ENCODE data around the gene RPL29.

Gene RPL29

GRCh38 chr3:51963951-51964451, 31.7 kb downstream of the RPL29 start:
- DNase-seq (ENCODE audit: low read depth in 3 of 3), result no peak

GRCh38 chr3:51962854-51963530, 32.7 kb downstream of the RPL29 start:
- DNase-seq (ENCODE audit: low read depth in 3 of 3), result no peak

DNA sequence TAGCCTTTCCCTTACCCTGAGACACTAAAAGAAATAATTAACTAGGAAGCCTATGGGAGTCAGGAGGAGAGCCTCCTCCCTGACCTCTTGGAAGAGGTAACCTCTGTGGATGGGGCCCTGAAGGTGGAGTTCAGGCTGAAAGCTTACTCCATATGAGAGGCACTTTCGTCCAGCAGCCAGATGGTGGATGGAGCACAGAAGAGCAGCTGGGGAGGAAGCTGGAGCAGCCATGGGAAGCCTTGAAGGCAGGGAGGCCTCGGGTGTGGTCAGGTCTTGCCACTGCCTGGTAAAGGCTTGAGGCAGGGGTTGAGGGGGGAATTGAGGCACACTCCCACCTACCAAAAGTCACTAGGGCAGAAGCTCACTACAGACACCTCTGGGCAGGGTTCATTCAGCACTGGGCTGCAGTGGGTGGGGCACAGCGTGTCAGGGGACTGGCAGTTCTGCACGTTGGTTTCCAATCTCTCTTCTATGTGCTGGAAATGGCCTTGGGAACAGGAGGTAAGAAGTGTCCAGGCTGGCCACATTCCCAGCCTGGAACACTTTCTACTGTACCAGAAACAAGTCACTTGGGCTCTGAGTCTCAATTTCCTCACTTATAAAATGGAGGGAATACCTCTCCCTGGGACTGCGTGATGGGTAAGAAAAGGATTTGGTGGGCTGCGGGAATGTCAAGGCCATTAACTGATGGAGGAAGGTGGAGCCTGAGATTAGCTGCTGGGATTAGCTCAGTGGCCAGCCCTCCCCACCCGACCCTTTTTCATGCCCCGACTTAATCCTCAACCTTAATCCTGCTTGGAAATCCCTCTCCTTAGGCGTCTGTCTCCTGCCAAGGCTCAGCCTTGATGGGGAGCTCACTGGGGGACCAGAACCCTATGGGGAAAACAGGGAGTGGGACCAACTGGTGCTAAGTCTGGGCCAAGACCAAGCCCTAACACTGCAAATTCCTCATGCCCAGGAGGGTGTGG, 33.8 kb downstream of the RPL29 start:
- no peak for DNase-seq (ENCODE audit: low read depth in 3 of 3)

DNA sequence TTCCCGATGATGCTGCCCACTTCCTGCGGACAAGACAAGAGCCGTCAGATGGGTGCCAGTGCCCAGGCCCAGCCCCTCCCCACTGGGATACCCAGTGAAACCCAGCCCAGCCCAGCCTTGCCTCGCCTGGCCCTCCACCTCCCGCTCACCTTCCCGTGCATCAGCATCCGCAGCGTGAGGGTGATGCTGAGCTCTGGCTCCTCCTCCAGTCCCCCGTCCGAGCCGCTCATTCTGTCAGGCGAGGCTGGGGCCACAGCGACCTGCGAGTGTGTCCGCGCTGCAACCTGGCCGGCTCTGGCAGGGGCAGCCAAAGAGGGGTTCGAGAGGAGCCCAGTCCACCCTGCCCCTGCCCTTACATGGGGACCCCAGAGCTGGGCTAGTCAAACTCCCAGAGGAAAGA, 34.7 kb downstream of the RPL29 start:
- DNase-seq (ENCODE audit: low read depth in 3 of 3), result no peak

GRCh38 chr3:51960386-51960785, 35.3 kb downstream of the RPL29 start:
- DNase-seq (ENCODE audit: low read depth in 3 of 3), result no peak

- no peak for DNase-seq (ENCODE audit: low read depth in 3 of 3)
Observed at GRCh38 chr3:51959651-51960050, 36.0 kb downstream of the RPL29 start.

GRCh38 chr3:51958603-51959521, 36.8 kb downstream of the RPL29 start:
- DNase-seq (ENCODE audit: low read depth in 3 of 3), result no peak

GRCh38 chr3:51957520-51958205, 38.0 kb downstream of the RPL29 start:
- DNase-seq (ENCODE audit: low read depth in 3 of 3), result no peak

GRCh38 chr3:51955893-51956770, 39.6 kb downstream of the RPL29 start:
- no peak for DNase-seq (ENCODE audit: low read depth in 3 of 3)

- DNase-seq (ENCODE audit: low read depth in 3 of 3), result no peak
Observed at GRCh38 chr3:51955175-51955892, 40.4 kb downstream of the RPL29 start, which contains the start of gene GPR62. Gene GPR62, plus strand, starts transcription at chr3:51955381. Its CDS starts 272 bp downstream, at chr3:51955653.

GRCh38 chr3:51954713-51955112, 41.0 kb downstream of the RPL29 start:
- no peak for DNase-seq (ENCODE audit: low read depth in 3 of 3)

DNA sequence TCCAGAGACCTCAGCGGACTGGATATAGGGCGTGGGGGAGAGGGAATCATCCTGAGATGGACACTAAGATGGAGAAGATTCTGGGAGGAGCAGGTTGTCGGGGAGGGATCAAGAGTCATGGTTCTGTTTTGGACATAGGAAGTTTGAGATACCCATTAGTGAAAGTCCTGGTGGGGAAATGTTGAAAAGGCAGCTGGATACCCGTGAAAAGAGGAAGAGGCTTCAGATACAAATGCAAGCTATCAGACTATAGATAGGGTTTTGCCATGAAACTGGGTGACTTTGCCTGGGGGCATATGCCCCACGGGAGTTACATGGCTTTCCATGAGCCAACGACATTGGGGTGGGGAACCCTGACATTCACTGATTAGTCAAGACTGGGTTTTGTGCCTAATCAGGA, 41.6 kb downstream of the RPL29 start:
- no peak for DNase-seq (ENCODE audit: low read depth in 3 of 3)

DNA sequence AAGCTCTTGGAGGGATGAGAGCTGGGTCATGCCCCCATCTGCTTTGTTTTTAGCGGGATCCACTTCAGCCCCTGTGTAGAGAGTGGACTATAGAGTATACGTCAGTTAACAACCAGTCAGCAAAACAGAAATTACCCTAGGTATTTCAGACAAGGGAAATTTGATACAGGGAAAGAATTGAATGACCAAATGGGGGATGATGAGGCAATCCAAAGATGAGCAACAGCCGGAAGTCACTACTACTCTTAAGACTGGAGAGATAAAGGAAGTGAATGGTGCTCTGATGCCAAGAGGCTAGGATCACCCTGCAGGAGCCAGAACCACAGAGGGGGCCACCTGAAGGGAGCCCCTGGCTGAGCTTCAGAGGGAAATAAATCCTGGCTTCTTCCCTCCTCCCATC, 42.2 kb downstream of the RPL29 start:
- DNase-seq (ENCODE audit: low read depth in 3 of 3), result no peak

DNA sequence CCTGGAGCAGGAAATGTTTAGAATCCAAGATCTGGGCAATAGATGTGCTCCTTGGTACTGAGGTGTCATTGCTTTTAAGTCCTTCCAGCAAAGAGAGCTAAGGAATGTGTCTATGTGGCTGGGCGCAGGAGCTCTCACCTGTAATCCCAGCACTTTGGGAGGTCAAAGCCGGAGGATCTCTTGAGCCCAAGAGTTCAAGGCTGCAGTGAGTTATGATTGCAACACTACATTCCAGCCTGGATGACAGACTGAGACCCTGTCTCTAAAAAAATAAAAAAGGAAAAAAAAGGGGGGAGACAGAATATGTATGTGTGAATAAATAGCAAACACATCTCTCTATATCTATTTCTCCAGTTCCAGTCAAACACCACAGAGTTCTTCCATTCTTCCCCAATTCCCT, 44.8 kb downstream of the RPL29 start:
- DNase-seq (ENCODE audit: low read depth in 3 of 3), result no peak

- DNase-seq (ENCODE audit: low read depth in 3 of 3), result no peak
Observed at GRCh38 chr3:51949121-51949520, 46.6 kb downstream of the RPL29 start.

DNA sequence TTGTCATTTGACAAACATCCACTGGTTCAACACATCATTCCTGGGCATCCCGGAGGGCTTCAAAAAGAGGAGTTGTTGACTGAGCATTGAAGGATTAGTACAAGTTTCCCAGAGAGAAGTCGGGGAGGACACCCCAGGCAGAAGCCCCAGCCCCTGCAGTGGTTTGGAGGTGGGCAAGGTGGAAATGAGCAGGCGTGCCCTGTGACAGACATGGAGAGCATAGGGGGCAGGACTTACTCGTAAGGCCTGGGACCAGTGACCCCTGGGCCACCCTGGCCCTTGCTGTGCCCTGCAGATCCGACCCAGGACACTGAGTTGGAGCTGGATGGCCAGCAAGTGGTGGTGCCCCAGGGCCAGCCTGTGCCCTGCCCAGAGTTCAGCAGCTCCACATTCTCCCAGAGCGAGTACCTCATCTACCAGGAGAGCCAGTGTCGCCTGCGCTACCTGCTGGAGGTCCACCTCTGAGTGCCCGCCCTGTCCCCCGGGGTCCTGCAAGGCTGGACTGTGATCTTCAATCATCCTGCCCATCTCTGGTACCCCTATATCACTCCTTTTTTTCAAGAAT, 47.6 kb downstream of the RPL29 start:
- DNase-seq (ENCODE audit: low read depth in 3 of 3), result no peak

GRCh38 chr3:51947215-51947900, 48.3 kb downstream of the RPL29 start:
- DNase-seq (ENCODE audit: low read depth in 3 of 3), result no peak

GRCh38 chr3:51946796-51947195, 48.9 kb downstream of the RPL29 start:
- no peak for DNase-seq (ENCODE audit: low read depth in 3 of 3)

All from stimulated activated CD4-positive, alpha-beta T cell treated with anti-CD3 and anti-CD28 coated beads, TNF-alpha, amount 100 ng/mL, for 48 hours (primary cell).